SK-N-SH (cell line): ENCODE data around the gene POLQ. TPM values are rescaled to one million over a fixed set of nuclear protein-coding genes. Genes with fewer than 3 reads are reported as not detected.

ENCODE experiments used
- CTCF ChIA-PET: fragments of 300-600, 350-600 bp; formaldehyde crosslinking; extraction: SDS; loops from one replicate; lab custom pipeline; 2021; lab: Yijun Ruan, JAX
- POLR2A ChIA-PET: fragments of 350-600 bp; sonication (Branson Sonifier 250); formaldehyde crosslinking; extraction: SDS; loops from one replicate; lab custom pipeline; 2020; ENCODE audit warnings: antibody characterized with exemption, inconsistent platforms; lab: Yijun Ruan, JAX
- DNase-seq: peaks from one replicate; pipeline ENCODE4 v3.0.0; 2012
- H2AFZ ChIP-seq: fragments of 200-600 bp; sonication (generic); 2 replicates; pipeline ENCODE4 v1.8.1; 2016; ENCODE audit warnings: antibody characterized with exemption, mild to moderate bottlenecking, low read depth
- H3F3A ChIP-seq: fragments of 200-600 bp; sonication (generic); replicated peaks from 2 replicates; pipeline ENCODE3; 2016; ENCODE audit warnings: antibody characterized with exemption, mild to moderate bottlenecking; ENCODE audit not compliant: insufficient read depth
- H3K27ac ChIP-seq, 2 experiments: fragments of 200-500 bp in 1 of 2; fragments of 200-600 bp in 1 of 2; sonication (Bioruptor generic) in 1 of 2; sonication (generic), shearing (Covaris generic) in 1 of 2; 2 replicates each; pipeline versions ENCODE4 v1.5.1 to v1.6.1; 2014 to 2016; ENCODE audit warnings: low read depth in 2 of 2, inconsistent platforms in 1 of 2, low read length in 1 of 2, mild to moderate bottlenecking in 1 of 2, mixed read lengths in 1 of 2
- H3K27me3 ChIP-seq: fragments of 200-600 bp; sonication (generic), shearing (Covaris generic); 2 replicates; pipeline ENCODE4 v1.6.1; 2016; ENCODE audit warnings: mixed run types; ENCODE audit not compliant: insufficient read depth
- H3K36me3 ChIP-seq, 2 experiments: fragments of 200-500 bp in 1 of 2; fragments of 200-600 bp in 1 of 2; sonication (Bioruptor generic) in 1 of 2; sonication (generic) in 1 of 2; replicated peaks in 1 of 2; 2 replicates each; pipeline versions ENCODE3 to v1.5.1; 2014 to 2016; ENCODE audit warnings: low read length in 1 of 2, mild to moderate bottlenecking in 1 of 2; ENCODE audit not compliant: insufficient read depth in 2 of 2, control insufficient read depth in 1 of 2
- H3K4me1 ChIP-seq, 2 experiments: fragments of 200-500 bp in 1 of 2; fragments of 200-600 bp in 1 of 2; sonication (Bioruptor generic) in 1 of 2; sonication (generic), shearing (Covaris generic) in 1 of 2; 2 replicates each; pipeline versions ENCODE4 v1.5.1 to v1.6.1; 2014 to 2016; ENCODE audit warnings: low read depth in 1 of 2, low read length in 1 of 2, mixed run types in 1 of 2; ENCODE audit not compliant: insufficient read depth in 2 of 2, control insufficient read depth in 1 of 2
- H3K4me2 ChIP-seq: fragments of 200-600 bp; sonication (generic), shearing (Covaris generic); 2 replicates; pipeline ENCODE4 v1.6.1; 2017; ENCODE audit warnings: mixed run types
- H3K4me3 ChIP-seq, 2 experiments: fragments of 200-500 bp in 1 of 2; fragments of 200-600 bp in 1 of 2; sonication (Bioruptor generic) in 1 of 2; sonication (generic), shearing (Covaris generic) in 1 of 2; 2 replicates each; pipeline versions ENCODE4 v1.5.1 to v1.8.1; 2014 to 2016; ENCODE audit warnings: low read depth in 2 of 2, inconsistent platforms in 1 of 2, low read length in 1 of 2, mild to moderate bottlenecking in 1 of 2, mixed read lengths in 1 of 2, moderate library complexity in 1 of 2
- H3K79me2 ChIP-seq: fragments of 200-600 bp; sonication (generic); 2 replicates; pipeline ENCODE4 v1.8.1; 2017; ENCODE audit warnings: mild to moderate bottlenecking; ENCODE audit not compliant: insufficient read depth
- H3K9ac ChIP-seq: fragments of 200-600 bp; sonication (generic); 2 replicates; pipeline ENCODE4 v1.6.1; 2017; ENCODE audit warnings: mixed run types
- H3K9me2 ChIP-seq: fragments of 200-600 bp; sonication (generic); 2 replicates; pipeline ENCODE4 v1.6.1; 2017; ENCODE audit warnings: mixed run types
- H3K9me3 ChIP-seq: fragments of 200-600 bp; sonication (generic); 2 replicates; pipeline ENCODE4 v1.6.1; 2017; ENCODE audit warnings: mixed run types, mild to moderate bottlenecking, moderate library complexity
- H4K20me1 ChIP-seq: fragments of 200-600 bp; sonication (generic); 2 replicates; pipeline ENCODE4 v1.6.1; 2017; ENCODE audit warnings: mild to moderate bottlenecking, mixed run types; ENCODE audit not compliant: insufficient read depth
- CHD2 ChIP-seq: fragments of 150-350 bp; IDR thresholded peaks from 2 replicates; pipeline ENCODE4 v1.6.1; 2018; ENCODE audit warnings: low read length; ENCODE audit not compliant: partially characterized antibody
- EP300 ChIP-seq, 2 experiments: IDR thresholded peaks; 2 replicates each; pipeline versions ENCODE4 v1.4.0 to v1.6.1; 2012; ENCODE audit warnings: borderline replicate concordance in 1 of 2, low read depth in 1 of 2, low read length in 1 of 2
- EZH2phosphoT487 ChIP-seq: fragments of 200-600 bp; sonication (generic); IDR thresholded peaks from 2 replicates; pipeline ENCODE4 v1.6.1; 2017; ENCODE audit warnings: low read depth, mixed run types, mild to moderate bottlenecking, antibody characterized with exemption, moderate library complexity, borderline replicate concordance
- FOSL2 ChIP-seq: IDR thresholded peaks from 2 replicates; pipeline ENCODE4 v1.4.0; 2012; ENCODE audit warnings: low read depth, mild to moderate bottlenecking, moderate library complexity, borderline replicate concordance
- FOXJ3 ChIP-seq: sonication (generic); formaldehyde crosslinking; IDR thresholded peaks from 2 replicates; pipeline ENCODE4 v1.5.1; 2020; ENCODE audit warnings: mild to moderate bottlenecking, missing genetic modification reagents
- GABPA ChIP-seq: IDR thresholded peaks from 2 replicates; pipeline ENCODE4 v1.4.0; 2012; ENCODE audit warnings: low read depth, mild to moderate bottlenecking
- GATA2 ChIP-seq: sonication (generic); formaldehyde crosslinking; IDR thresholded peaks from 2 replicates; pipeline ENCODE4 v1.5.0; 2020; ENCODE audit warnings: mild to moderate bottlenecking, missing genetic modification reagents
- JUND ChIP-seq: IDR thresholded peaks from 2 replicates; pipeline ENCODE4 v1.4.0; 2012
- MXI1 ChIP-seq: IDR thresholded peaks from 2 replicates; pipeline ENCODE4 v1.6.1; 2012; ENCODE audit warnings: mild to moderate bottlenecking, low read depth, low read length, improper control_type of control experiment
- NFIC ChIP-seq: IDR thresholded peaks from 2 replicates; pipeline ENCODE4 v1.4.0; 2012; ENCODE audit warnings: borderline replicate concordance
- NRF1 ChIP-seq: IDR thresholded peaks from 2 replicates; pipeline ENCODE4 v1.6.1; 2012; ENCODE audit warnings: low read depth, mild to moderate bottlenecking, low read length
- RAD21 ChIP-seq: IDR thresholded peaks from 2 replicates; pipeline ENCODE4 v1.6.1; 2012; ENCODE audit warnings: mild to moderate bottlenecking, low read length
- RFX5 ChIP-seq: IDR thresholded peaks from 2 replicates; pipeline ENCODE4 v1.6.1; 2012; ENCODE audit warnings: mild to moderate bottlenecking, improper control_type of control experiment, low read length
- SMC3 ChIP-seq: IDR thresholded peaks from 2 replicates; pipeline ENCODE4 v1.6.1; 2012; ENCODE audit warnings: low read depth, low read length, improper control_type of control experiment
- TCF12 ChIP-seq: IDR thresholded peaks from 2 replicates; pipeline ENCODE4 v1.4.0; 2012
- TEAD4 ChIP-seq: IDR thresholded peaks from 2 replicates; pipeline ENCODE4 v1.4.0; 2012; ENCODE audit warnings: mild to moderate bottlenecking, borderline replicate concordance; ENCODE audit not compliant: insufficient read depth
- YY1 ChIP-seq: IDR thresholded peaks from 2 replicates; pipeline ENCODE4 v1.4.0; 2012; ENCODE audit warnings: low read depth, mild to moderate bottlenecking
- WGBS: methylation state at CpG from one replicate; pipeline ENCODE4 v1.1.6; 2017; ENCODE audit warnings: low lambda C conversion rate; 5-methylcytosine and 5-hydroxymethylcytosine counted together
- polyA plus RNA-seq, 3 experiments: library from polyadenylated mRNA; depleted of rRNA; stranded (reverse); fragments of >200 nt; gene quantifications; 2 replicates each; pipeline ENCODE4 v1.2.3, GENCODE V29; 2012
- TF ChIP-seq, protein P1 (sequence below): IDR thresholded peaks from 2 replicates; pipeline ENCODE4 v1.6.1; 2012; ENCODE audit warnings: mild to moderate bottlenecking, low read depth, low read length, moderate library complexity
- TF ChIP-seq, protein P2 (sequence below): IDR thresholded peaks from 2 replicates; pipeline ENCODE4 v1.4.0; 2012; ENCODE audit warnings: low read depth

The POLQ gene
- polyA plus RNA-seq, 1 of the 3 experiments (the other 2 are of a cell fraction): 1.4 TPM

DNA sequence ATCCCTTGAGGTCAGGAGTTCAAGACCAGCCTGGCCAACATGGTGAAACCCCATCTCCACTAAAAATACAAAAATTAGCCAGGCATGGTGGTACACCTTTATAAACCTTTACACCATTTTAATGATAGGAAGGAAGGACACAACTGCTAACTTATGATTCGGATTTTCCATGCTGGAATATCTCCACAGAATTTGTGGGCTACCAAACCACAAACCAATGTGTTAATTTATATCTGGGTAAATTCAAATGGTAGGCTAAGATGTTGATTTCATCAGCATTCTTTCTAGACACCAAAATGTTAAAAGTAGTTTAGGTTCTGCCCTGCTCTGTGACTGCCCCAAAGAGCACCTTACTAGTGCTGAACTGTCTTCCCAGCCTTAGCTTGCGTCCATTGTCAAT, 72.8 kb downstream of the POLQ start:
- no peak for DNase-seq
- Histone ChIP-seq H4K20me1 (no peaks in the 10 kb centered on the region), H3K9me2 (no peaks in the 10 kb centered on the region), H3F3A (peaks cover 6% of the 10 kb centered on the region), H3K4me1 (0 out of 4 replicates have a peak, but pooled peaks cover 0 to 13% of the 10 kb centered on the region in 2 experiments), H2AFZ (no peak overlapping the region), H3K9ac (no peak overlapping the region), H3K4me2 (no peak overlapping the region), H3K27me3 (no peaks in the 10 kb centered on the region), H3K4me3 (no peak overlapping the region), H3K79me2 (no peaks in the 10 kb centered on the region), H3K36me3 (peaks cover 0 to 15% of the 10 kb centered on the region in 2 experiments), H3K27ac (no peak overlapping the region), H3K9me3 (no peaks in the 10 kb centered on the region)
- 100% methylated on average over 2 of the region's 2 CpGs for WGBS
- no peak for TF ChIP-seq MXI1
- TF ChIP-seq TCF12: no peak
- no peak for TF ChIP-seq EP300 (IDR thresholded peaks at IDR 0.05; ENCODE audit: borderline replicate concordance in 1 of 2, low read depth in 1 of 2, low read length in 1 of 2)
- TF ChIP-seq, protein P1, sequence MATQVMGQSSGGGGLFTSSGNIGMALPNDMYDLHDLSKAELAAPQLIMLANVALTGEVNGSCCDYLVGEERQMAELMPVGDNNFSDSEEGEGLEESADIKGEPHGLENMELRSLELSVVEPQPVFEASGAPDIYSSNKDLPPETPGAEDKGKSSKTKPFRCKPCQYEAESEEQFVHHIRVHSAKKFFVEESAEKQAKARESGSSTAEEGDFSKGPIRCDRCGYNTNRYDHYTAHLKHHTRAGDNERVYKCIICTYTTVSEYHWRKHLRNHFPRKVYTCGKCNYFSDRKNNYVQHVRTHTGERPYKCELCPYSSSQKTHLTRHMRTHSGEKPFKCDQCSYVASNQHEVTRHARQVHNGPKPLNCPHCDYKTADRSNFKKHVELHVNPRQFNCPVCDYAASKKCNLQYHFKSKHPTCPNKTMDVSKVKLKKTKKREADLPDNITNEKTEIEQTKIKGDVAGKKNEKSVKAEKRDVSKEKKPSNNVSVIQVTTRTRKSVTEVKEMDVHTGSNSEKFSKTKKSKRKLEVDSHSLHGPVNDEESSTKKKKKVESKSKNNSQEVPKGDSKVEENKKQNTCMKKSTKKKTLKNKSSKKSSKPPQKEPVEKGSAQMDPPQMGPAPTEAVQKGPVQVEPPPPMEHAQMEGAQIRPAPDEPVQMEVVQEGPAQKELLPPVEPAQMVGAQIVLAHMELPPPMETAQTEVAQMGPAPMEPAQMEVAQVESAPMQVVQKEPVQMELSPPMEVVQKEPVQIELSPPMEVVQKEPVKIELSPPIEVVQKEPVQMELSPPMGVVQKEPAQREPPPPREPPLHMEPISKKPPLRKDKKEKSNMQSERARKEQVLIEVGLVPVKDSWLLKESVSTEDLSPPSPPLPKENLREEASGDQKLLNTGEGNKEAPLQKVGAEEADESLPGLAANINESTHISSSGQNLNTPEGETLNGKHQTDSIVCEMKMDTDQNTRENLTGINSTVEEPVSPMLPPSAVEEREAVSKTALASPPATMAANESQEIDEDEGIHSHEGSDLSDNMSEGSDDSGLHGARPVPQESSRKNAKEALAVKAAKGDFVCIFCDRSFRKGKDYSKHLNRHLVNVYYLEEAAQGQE: no peak
- TF ChIP-seq SMC3: no peak
- no peak for TF ChIP-seq FOXJ3
- TF ChIP-seq, protein P2, sequence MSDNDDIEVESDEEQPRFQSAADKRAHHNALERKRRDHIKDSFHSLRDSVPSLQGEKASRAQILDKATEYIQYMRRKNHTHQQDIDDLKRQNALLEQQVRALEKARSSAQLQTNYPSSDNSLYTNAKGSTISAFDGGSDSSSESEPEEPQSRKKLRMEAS: no peak
- no peak for TF ChIP-seq FOSL2
- TF ChIP-seq GATA2 (CRISPR knock-in tag): no peak
- TF ChIP-seq EZH2phosphoT487: no peak
- TF ChIP-seq GABPA: no peak
- ChIA-PET CTCF (no interaction called here), POLR2A (no interaction called here)

DNA sequence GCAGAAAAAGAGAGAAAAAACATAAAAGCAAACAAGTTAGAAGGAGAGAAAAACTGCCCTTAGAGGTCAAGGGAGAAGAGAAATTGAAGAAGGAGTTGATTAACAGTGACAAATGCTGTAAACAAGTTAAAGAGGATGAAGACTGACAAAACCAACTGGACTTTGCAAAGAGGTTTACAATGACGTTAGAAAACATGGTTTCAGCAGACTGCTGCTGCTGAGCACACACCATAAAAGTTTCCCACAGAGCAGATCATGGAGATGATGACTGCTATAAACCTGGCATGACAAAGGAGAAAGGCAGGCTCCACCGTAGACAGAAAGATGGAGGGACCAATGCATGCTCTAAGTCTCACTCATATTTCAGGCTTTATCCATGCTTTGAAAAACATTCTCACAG, 78.7 kb downstream of the POLQ start:
- WGBS: 98% methylated on average over 2 of the region's 2 CpGs
- Histone ChIP-seq H3K27me3 (no peaks in the 10 kb centered on the region), H3K9me3 (no peaks in the 10 kb centered on the region), H3F3A (no peaks in the 10 kb centered on the region), H4K20me1 (no peaks in the 10 kb centered on the region), H3K4me2 (no peak overlapping the region), H2AFZ (no peak overlapping the region), H3K9ac (no peak overlapping the region), H3K9me2 (no peaks in the 10 kb centered on the region), H3K79me2 (no peaks in the 10 kb centered on the region), H3K4me3 (no peak overlapping the region), H3K27ac (no peak overlapping the region), H3K36me3 (peaks cover 3 to 36% of the 10 kb centered on the region in 2 experiments), H3K4me1 (no peaks in the 10 kb centered on the region; a peak in 1 of 4 replicates)
- CTCF ChIA-PET: interaction anchor here (1.0 to 1.3 kb wide), 2 partner anchors 8 to 14 kb away, joined by 3 to 5 read pairs; no protein-coding TSS in a partner anchor
- POLR2A ChIA-PET: no interaction called here
- no peak for DNase-seq
- TF ChIP-seq NFIC: no peak
- TF ChIP-seq JUND: no peak
- TF ChIP-seq GATA2 (CRISPR knock-in tag): no peak
- TF ChIP-seq, protein P2: no peak
- no peak for TF ChIP-seq CHD2
- no peak for TF ChIP-seq YY1
- no peak for TF ChIP-seq TEAD4
- no peak for TF ChIP-seq RAD21
- TF ChIP-seq NRF1: no peak
- no peak for TF ChIP-seq RFX5
- no peak for TF ChIP-seq EZH2phosphoT487
